Ectodermal cell (in vitro differentiated cells): ENCODE measurements around the gene NSUN2.

Experiments
- H3K27ac ChIP-seq: 2 replicates; pipeline ENCODE4 v1.7.0; 2013; ENCODE audit warnings: mild to moderate bottlenecking, low read depth, low read length; ENCODE audit not compliant: insufficient read depth, poor library complexity, severe bottlenecking
- H3K27me3 ChIP-seq: 2 replicates; pipeline ENCODE4 v1.7.0; 2013; ENCODE audit warnings: mild to moderate bottlenecking, low read length; ENCODE audit not compliant: insufficient read depth, control insufficient read depth, poor library complexity, severe bottlenecking
- H3K36me3 ChIP-seq: one replicate; pipeline ENCODE4 v1.7.0; 2013; ENCODE audit warnings: low read length; ENCODE audit not compliant: control insufficient read depth, insufficient read depth
- H3K4me1 ChIP-seq: one replicate; pipeline ENCODE4 v1.7.0; 2013; ENCODE audit warnings: low read length; ENCODE audit not compliant: control insufficient read depth, insufficient read depth
- H3K4me3 ChIP-seq: 2 replicates; pipeline ENCODE4 v1.7.0; 2013; ENCODE audit warnings: low read depth, low read length, control low read depth; ENCODE audit not compliant: insufficient read depth
- H3K9me3 ChIP-seq: 2 replicates; pipeline ENCODE4 v1.7.0; 2013; ENCODE audit warnings: mild to moderate bottlenecking, low read length, moderate library complexity; ENCODE audit not compliant: control insufficient read depth
- WGBS, 2 experiments: methylation state at CpG; one replicate each; pipeline ENCODE4 v1.1.7; 2013; ENCODE audit warnings: missing lambda C conversion rate in 2 of 2; 5-methylcytosine and 5-hydroxymethylcytosine counted together

The NSUN2 gene

DNA sequence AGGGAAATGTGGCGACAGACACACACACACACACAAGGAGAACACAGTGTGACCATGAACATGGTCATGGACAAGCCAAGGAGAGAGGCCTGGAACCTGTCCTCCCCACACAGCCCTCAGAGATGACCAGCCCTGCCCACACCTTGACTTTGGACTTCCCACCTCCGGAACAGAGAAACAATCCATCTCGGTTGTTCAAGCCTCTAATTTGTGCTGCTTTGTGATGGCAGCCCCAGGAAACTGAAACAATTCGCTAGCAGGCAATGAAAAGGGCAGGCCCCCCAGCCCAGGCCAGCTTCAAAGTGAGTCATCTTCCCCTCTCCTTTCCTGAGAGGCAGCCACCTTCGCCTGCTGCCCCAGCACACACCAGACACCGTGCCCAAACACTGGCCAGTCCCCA lies 47.7 kb downstream of the NSUN2 start:
- no peak overlapping the region for H3K4me3 ChIP-seq
- 70 to 74% methylated on average over 6 of the region's 6 CpGs for WGBS, 2 experiments
- peaks cover 48% of the 10 kb centered on the region for H3K27me3 ChIP-seq
- H3K36me3 ChIP-seq, result no peaks in the 10 kb centered on the region
- no peak overlapping the region for H3K27ac ChIP-seq
- no peaks in the 10 kb centered on the region for H3K4me1 ChIP-seq
- no peaks in the 10 kb centered on the region for H3K9me3 ChIP-seq

DNA sequence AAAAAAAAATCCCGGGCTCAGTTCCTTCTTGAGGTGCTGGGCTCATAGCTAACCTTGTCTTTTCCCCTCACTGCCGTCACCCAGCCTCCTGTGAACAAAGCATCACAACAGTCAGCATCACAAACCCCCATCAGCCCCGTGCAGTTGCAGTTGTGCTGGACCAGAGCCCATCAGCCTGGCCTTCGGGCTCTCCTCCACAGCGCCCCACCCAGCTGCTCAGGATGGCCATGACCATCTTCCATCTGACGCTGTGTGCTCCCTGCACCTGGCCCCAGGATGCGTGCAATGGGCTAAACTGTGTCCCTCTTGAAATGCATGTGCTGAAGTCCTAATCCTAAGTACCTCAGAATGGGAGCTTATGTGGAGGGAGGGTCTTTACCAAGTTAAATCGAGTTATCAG lies 48.1 kb downstream of the NSUN2 start:
- WGBS, 2 experiments, result 90 to 91% methylated on average over 8 of the region's 8 CpGs
- no peaks in the 10 kb centered on the region for H3K4me1 ChIP-seq
- no peaks in the 10 kb centered on the region for H3K9me3 ChIP-seq
- H3K36me3 ChIP-seq, result no peaks in the 10 kb centered on the region
- H3K4me3 ChIP-seq, result no peak overlapping the region
- no peak overlapping the region for H3K27ac ChIP-seq
- peaks cover 51% of the 10 kb centered on the region for H3K27me3 ChIP-seq

DNA sequence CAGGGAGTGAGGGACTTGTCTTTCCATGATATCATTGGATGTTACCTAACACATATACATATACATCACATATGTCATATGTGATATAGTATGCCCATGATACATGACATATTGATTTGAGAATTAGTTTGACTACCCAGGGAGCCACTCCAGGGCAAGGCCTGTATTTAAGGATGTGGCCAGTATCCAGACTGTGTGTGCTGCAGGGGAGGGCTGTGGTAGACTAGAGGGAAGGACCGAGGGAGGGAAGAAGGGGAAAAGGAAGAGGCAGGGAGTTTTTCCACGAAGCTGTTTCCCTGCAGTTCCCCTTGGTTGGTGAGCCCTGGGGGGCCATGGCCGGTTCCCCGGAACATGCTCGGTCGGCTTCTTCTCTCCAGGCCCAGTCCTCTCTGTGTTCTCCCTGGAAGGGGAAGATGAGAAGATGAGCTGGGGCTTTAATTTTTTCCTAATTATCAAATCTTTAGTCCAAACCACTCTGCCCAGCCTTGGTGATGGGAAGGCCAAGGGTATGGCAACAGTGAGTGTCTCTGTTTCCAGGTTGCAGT lies 48.7 kb downstream of the NSUN2 start:
- Histone ChIP-seq H3K36me3 (no peaks in the 10 kb centered on the region), H3K4me1 (no peaks in the 10 kb centered on the region), H3K27ac (no peak overlapping the region), H3K9me3 (no peaks in the 10 kb centered on the region), H3K4me3 (no peak overlapping the region), H3K27me3 (peaks cover 52% of the 10 kb centered on the region)
- 74 to 78% methylated on average over 6 of the region's 6 CpGs for WGBS, 2 experiments

DNA sequence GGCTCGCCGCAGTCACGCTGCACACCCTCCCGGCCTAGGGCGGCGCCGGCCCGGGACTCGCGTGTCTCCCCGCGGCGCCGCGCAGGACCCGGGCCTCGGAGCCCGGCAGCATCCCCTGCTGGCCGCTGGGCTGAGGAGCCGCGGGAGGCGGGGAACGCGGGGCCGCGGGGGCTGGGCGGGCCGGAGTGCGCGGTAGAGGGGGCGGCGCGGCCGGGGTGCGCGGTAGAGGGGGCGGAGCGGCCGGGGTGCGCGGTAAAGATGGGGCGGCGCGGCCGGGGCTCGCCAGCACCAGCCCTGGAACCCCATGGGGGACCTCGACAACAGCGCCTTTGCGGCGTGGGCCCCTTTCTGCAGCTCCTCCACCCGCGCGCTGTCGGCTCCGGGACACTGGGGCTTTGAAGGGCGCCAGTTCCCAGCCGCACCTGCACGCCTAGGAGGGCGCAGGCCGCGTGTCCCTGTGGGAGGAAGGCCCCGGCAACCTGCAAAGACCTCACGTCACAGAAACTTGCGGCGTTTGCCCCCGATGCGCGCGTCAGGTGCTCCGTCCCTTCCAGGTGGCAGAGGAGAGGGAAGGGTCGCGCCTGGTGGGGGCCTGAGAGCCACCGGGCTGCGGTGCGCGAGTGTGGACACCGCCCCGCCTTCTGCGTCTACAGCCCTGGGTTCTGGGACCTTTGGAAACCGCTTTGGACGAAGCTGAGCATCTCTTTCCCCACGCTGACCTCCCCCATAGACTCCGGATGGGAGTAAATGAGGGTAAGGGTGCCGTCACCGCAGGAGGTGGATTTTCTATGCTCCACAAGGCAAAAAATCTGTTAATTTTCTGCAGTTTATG lies 49.6 kb downstream of the NSUN2 start:
- no peaks in the 10 kb centered on the region for H3K9me3 ChIP-seq
- H3K4me1 ChIP-seq, result no peaks in the 10 kb centered on the region
- peaks cover 52% of the 10 kb centered on the region for H3K27me3 ChIP-seq
- no peak overlapping the region for H3K27ac ChIP-seq
- WGBS, 2 experiments, result 7 to 8% methylated on average over 85 of the region's 85 CpGs
- H3K36me3 ChIP-seq, result no peaks in the 10 kb centered on the region
- H3K4me3 ChIP-seq, result peak overlapping the region; percentile 31

DNA sequence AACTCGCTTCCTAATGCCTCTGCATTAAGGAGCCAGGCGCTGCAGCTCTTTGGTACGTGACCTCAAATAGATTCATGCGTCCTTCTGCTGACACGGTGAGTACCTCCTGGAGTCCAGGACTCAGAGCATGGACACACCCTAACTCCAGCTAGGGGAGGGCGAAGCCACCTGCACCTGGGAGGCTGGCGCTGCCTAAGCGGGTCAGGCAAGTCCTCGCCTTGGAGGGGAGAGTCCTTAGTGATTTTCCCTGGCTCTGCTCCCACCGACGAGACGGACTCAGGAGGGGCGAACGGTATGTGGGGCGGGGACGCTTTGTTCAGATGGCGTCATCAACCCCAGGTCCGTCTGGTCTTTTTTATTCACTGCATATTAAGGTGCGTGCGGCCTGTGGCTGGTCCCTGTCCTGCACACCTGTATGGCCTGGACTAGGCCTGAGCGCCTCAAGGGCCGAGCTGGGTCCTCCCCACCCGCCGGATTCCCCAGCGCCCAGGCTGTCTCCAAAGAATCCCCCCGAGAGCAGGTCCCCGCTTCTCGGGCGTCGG lies 50.3 kb downstream of the NSUN2 start:
- WGBS, 2 experiments, result 73% methylated on average over 30 of the region's 30 CpGs
- peak overlapping the region; percentile 31 for H3K4me3 ChIP-seq

DNA sequence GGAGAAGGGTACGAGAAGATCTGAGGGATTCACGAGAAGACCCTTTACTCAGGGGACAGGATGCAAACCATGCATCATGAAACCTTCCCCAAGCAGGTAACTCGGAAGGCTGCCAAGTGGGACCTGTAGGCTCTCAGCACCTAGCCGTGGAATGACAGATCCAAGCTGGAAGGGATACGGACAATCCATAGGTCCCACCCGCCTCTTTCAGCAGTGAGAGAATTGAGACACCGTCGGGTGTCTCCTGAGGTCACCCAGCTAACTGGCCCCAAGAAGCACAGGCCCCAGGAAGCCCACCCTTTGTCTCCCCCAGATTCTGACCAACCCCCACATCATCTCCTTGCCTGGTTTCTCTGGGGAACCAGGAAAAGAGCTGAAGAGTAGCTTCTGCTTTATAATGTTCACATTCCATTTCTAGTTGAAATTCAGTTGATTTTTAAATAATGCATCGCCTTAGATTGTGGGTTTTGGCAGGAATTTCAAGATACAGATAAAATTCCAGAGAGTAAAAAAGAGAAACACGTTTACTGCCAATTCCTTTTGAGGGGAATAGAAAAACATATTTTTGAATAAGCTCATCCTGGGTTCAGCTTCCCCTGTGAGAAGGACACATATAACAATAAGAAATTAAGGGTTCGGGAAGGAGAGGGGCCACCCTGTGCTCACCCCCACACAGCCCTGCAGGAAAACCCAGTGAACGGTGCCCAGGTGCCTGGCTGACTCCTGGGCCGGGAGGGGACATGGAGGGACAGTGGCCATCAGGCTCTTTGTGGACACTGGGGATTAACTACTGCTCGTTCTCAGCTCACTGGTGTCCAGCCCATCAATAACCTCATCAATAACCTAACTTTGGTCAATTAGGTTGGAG lies 51.1 kb downstream of the NSUN2 start:
- H3K4me1 ChIP-seq, result no peaks in the 10 kb centered on the region
- no peak overlapping the region for H3K27ac ChIP-seq
- WGBS, 2 experiments, result 85 to 87% methylated on average over 14 of the region's 14 CpGs
- peaks cover 52% of the 10 kb centered on the region for H3K27me3 ChIP-seq
- H3K4me3 ChIP-seq, result no peak overlapping the region
- no peaks in the 10 kb centered on the region for H3K36me3 ChIP-seq
- no peaks in the 10 kb centered on the region for H3K9me3 ChIP-seq

More for the DNA sequence above, 50.3 kb downstream of the NSUN2 start:
- Histone ChIP-seq H3K9me3 (no peaks in the 10 kb centered on the region), H3K36me3 (no peaks in the 10 kb centered on the region), H3K27me3 (peaks cover 52% of the 10 kb centered on the region), H3K4me1 (no peaks in the 10 kb centered on the region), H3K27ac (no peak overlapping the region)

DNA sequence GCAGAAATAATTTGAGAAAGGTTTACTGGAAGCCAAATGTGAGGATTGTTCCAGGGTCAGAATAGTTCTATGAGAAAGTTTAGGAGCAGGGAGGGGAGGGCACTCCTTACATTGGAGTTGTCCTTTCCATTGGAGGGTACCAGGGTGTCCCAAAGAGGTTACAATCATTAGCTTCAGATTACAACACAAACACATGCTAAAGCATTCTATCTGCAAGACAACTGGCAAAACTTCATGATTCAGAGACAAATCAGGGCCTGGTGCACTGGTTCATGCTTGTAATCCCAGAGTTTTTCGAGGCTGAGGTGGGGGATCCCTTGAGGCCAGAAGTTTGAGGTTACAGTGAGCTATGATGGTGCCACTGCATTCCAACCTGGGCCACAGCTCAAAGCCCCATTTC lies 51.8 kb downstream of the NSUN2 start:
- WGBS, 2 experiments, result 92 to 95% methylated on average over 1 of the region's 1 CpG
- H3K9me3 ChIP-seq, result no peaks in the 10 kb centered on the region
- no peaks in the 10 kb centered on the region for H3K4me1 ChIP-seq
- no peaks in the 10 kb centered on the region for H3K36me3 ChIP-seq
- peaks cover 47% of the 10 kb centered on the region for H3K27me3 ChIP-seq
- H3K4me3 ChIP-seq, result no peak overlapping the region
- no peak overlapping the region for H3K27ac ChIP-seq

DNA sequence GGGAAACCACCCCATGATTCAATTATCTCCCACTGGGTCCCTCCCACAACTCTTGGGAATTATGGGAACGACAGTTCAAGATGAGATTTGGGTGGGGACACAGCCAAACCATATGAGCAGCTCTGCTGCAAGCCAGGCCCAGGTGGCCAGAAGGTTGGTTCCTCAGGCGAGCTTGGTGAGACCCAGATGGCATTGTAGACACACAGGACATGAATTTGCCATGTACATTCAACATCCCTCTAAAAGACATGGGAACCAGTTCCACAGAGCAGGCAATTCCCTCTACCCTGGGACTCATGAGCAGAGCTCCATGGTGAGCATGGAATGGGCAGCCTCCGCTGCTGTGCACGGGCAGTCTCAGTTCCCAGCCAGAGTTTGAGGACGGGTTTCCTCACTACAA lies 53.3 kb downstream of the NSUN2 start:
- Histone ChIP-seq H3K36me3 (no peaks in the 10 kb centered on the region), H3K4me1 (no peaks in the 10 kb centered on the region), H3K27me3 (peaks cover 33% of the 10 kb centered on the region), H3K9me3 (no peaks in the 10 kb centered on the region), H3K4me3 (no peak overlapping the region), H3K27ac (no peak overlapping the region)
- 67 to 71% methylated on average over 5 of the region's 5 CpGs for WGBS, 2 experiments

DNA sequence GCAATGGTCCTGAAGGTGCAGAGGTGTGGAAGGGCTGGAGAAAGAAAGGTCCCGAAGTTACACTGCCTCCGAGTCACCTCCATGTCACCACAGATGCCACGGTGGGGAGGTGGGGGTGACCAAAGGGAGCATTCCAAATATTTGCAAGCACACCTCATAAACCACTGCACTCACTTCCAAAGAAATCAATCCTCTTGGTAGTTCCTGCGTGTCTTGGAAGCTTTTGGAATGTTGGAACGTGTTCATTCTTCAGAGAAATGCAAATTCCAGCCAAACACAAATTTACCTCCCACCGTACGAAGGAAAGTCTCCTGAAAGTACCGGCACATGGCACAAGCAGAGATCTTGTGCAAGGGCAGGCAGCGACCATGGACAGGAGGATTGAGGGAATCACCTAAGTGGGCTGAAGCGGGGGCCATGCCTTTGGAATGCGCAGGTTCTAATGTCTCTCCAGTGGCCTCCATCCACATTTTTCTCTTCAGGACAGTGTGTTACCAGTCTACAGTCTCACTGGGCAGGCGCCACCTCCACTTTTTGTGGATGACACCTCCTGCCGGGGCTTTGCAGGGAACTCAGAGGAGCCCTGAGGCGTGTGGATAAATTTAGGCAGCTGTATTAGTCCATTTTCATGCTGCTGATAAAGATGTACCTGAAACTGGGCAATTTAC lies 54.0 kb downstream of the NSUN2 start:
- 78 to 84% methylated on average over 13 to 14 of the region's 14 CpGs for WGBS, 2 experiments
- Histone ChIP-seq H3K27me3 (peaks cover 26% of the 10 kb centered on the region), H3K9me3 (no peaks in the 10 kb centered on the region), H3K4me1 (no peaks in the 10 kb centered on the region), H3K4me3 (no peak overlapping the region), H3K27ac (no peak overlapping the region), H3K36me3 (no peaks in the 10 kb centered on the region)
